ENCODE measurements around the gene BRF1. TPM values are rescaled to one million over a fixed set of nuclear protein-coding genes. Genes with fewer than 3 reads are reported as not detected.

The BRF1 gene
- total RNA-seq, 6 experiments from 2014 or later = 13.1 to 17.8 (median 16.2) TPM

DNA sequence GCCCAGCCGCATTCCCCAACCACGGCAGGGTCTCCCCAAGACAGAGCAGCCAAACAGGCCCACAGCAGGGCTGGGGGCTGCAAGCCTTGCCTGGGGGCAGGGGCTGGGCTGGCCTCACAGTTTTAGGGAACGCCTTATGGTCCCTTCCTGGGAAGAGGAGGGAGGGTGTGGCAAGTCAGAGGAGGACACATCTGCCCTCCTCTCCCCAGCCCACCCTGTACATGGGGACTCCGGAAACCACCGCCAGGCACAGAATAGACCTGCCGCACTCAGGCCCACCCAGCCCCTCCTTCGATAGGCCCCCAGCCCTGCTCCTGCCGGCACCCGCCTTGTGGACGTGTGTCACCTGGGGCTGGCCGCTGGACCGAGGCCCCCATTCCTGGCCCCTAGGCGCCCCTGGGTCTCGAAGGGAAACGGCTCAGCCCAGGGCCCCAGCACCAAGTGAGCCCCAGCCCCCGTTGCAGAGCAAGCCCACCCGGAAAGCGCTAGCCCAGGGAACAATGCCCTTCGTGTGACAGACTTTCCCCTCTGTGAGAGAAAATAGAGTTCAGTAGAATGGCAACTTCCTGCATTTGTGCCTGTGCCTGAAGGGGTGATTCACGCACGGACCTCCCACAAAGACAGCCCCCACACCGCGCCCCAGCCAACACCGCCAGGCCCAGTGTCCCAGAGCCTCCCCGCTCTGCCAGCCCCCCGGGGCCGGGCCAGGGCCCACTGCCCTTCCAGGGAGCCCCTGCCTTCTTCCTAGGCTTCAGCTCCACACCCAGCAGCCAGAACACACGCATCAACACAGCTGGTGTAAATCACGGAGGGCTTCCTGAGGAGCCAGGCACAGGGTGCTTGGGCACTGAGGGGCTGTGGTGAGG is 107.7 kb downstream of the BRF1 start:
- no peak overlapping the region for H3K27ac ChIP-seq
- H3K4me1 ChIP-seq = peaks cover 0 to 5% (median 0%) of the 10 kb centered on the region in 4 donors
- no peak overlapping the region for H3K4me3 ChIP-seq
- H3K27me3 ChIP-seq = peaks cover 0 to 7% of the 10 kb centered on the region in 2 donors
- DNase-seq (no peak), ATAC-seq (peak in 3 of 4 donors; percentile 4 to 27 (median 23))
- intact Hi-C loops (cut with DNase I) = no loop called here
- TF ChIP-seq, protein P1, sequence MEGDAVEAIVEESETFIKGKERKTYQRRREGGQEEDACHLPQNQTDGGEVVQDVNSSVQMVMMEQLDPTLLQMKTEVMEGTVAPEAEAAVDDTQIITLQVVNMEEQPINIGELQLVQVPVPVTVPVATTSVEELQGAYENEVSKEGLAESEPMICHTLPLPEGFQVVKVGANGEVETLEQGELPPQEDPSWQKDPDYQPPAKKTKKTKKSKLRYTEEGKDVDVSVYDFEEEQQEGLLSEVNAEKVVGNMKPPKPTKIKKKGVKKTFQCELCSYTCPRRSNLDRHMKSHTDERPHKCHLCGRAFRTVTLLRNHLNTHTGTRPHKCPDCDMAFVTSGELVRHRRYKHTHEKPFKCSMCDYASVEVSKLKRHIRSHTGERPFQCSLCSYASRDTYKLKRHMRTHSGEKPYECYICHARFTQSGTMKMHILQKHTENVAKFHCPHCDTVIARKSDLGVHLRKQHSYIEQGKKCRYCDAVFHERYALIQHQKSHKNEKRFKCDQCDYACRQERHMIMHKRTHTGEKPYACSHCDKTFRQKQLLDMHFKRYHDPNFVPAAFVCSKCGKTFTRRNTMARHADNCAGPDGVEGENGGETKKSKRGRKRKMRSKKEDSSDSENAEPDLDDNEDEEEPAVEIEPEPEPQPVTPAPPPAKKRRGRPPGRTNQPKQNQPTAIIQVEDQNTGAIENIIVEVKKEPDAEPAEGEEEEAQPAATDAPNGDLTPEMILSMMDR (IDR thresholded peaks at IDR 0.05) = no peak
- TF ChIP-seq POLR2A (IDR thresholded peaks at IDR 0.05) = no peak
- WGBS (ENCODE audit: insufficient coverage, low coverage, low lambda C conversion rate, missing lambda C conversion rate) = 29% methylated on average over 5 of the region's 29 CpGs
- H3K36me3 ChIP-seq = no peaks in the 10 kb centered on the region
- no peaks in the 10 kb centered on the region for H3K9me3 ChIP-seq

DNA sequence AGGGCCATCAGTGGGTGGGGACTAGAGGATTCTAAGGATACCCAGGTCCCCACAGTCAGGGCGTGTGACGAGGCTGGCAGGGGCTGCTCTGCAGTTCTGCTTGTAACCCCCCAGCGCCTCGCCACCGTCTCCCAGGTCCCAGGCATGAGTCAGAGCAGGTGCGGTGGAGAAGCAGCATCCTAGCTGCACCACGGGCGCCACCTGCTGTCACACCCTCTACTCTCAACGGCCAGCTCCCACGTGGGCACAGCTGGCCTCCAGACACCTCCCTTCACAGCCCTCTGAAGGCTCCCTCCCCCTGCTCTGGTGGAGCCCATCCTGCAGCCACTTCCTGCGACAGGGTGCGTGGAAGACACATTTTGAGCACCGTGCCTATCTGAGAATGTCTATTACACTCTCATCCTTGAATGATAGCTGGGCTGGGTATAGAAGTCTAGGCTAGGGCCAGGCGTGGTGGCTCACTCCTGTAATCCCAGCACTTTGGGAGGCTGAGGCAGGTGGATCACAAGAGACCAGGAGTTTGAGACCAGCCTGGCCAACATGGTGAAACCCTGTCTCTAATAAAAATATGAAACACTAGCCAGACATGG is 112.8 kb downstream of the BRF1 start:
- no peaks in the 10 kb centered on the region for H3K4me1 ChIP-seq
- TF ChIP-seq, protein P1 (IDR thresholded peaks at IDR 0.05) = peak in 1 of 4 donors; percentile 9
- TF ChIP-seq POLR2A (IDR thresholded peaks at IDR 0.05) = no peak
- DNase-seq (no peak), ATAC-seq (peak in 2 of 4 donors; percentile 34 to 42)
- no peaks in the 10 kb centered on the region for H3K36me3 ChIP-seq
- 81% methylated on average over 2 of the region's 14 CpGs for WGBS (ENCODE audit: insufficient coverage, low coverage, low lambda C conversion rate, missing lambda C conversion rate)
- H3K27me3 ChIP-seq = no peaks in the 10 kb centered on the region
- no peak overlapping the region for H3K4me3 ChIP-seq
- intact Hi-C loops (cut with DNase I) = no loop called here
- no peaks in the 10 kb centered on the region for H3K9me3 ChIP-seq
- H3K27ac ChIP-seq = no peak overlapping the region

DNA sequence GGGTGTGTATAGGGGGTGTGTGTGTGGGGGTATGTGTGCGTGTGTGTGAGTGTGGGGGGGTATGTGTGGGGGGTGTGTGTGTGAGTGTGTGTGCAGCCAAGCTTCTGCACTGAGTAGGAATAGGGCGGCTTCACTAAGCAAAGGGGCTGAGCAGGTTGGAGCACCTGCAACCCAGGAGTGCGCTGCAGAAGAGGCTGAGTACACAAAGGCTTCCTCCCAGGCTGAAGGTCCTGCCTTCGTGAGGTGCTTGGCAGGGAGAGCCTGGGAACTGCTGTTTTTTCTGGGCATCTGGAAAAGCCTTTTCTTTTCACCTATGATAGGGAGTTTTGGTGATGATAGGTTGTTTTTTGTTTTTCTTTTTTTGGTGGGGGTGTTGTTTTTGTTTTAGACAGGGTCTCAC is 113.7 kb downstream of the BRF1 start:
- TF ChIP-seq, protein P1 (IDR thresholded peaks at IDR 0.05) = no peak
- no peak for TF ChIP-seq POLR2A (IDR thresholded peaks at IDR 0.05)
- H3K27ac ChIP-seq = no peak overlapping the region
- H3K27me3 ChIP-seq = no peaks in the 10 kb centered on the region
- WGBS (ENCODE audit: insufficient coverage, low coverage, low lambda C conversion rate, missing lambda C conversion rate) = 35% methylated on average over 2 of the region's 4 CpGs
- no peaks in the 10 kb centered on the region for H3K4me1 ChIP-seq
- DNase-seq (no peak), ATAC-seq (no peak)
- H3K4me3 ChIP-seq = no peak overlapping the region
- no peaks in the 10 kb centered on the region for H3K36me3 ChIP-seq
- H3K9me3 ChIP-seq = no peaks in the 10 kb centered on the region
- intact Hi-C loops (cut with DNase I) = no loop called here

DNA sequence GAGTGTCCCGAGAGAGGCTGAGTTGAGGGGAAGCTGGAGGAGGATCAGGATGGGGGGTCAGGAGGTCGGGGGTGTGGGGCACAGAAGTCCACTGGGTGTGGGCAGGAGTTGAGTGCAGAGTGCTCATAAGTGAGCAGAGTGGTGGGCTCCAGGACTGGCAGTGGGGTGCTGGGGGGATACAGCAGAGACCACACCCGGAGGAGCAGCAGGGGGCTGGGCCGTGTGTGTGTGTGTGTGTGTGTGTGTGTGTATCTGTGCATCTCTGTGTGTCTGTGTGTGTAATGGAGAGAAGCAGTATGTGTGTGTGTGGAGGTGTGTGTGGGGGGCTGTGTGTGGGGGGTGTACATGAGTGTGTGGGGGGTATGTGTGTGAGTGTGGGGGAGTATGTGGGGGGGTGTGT is 114.8 kb downstream of the BRF1 start:
- ATAC-seq (no peak), DNase-seq (no peak)
- TF ChIP-seq POLR2A (IDR thresholded peaks at IDR 0.05) = no peak
- TF ChIP-seq, protein P1 (IDR thresholded peaks at IDR 0.05) = no peak
- no peaks in the 10 kb centered on the region for H3K9me3 ChIP-seq
- H3K36me3 ChIP-seq = no peaks in the 10 kb centered on the region
- H3K4me3 ChIP-seq = no peak overlapping the region
- intact Hi-C loops (cut with DNase I) = no loop called here
- WGBS (ENCODE audit: insufficient coverage, low coverage, low lambda C conversion rate, missing lambda C conversion rate) = 27% methylated on average over 4 of the region's 4 CpGs
- no peak overlapping the region for H3K27ac ChIP-seq
- no peaks in the 10 kb centered on the region for H3K27me3 ChIP-seq
- H3K4me1 ChIP-seq = no peaks in the 10 kb centered on the region

Data from right lobe of liver (tissue), 6 donors.